DMS153 (cell line): ENCODE data around the gene ZDHHC11.
"Not testable (repeated sequence)": the region's sequence is repeated elsewhere in the genome, so short reads cannot be mapped to it uniquely, and the experiment has no call there.

Source experiments
- DNase-seq: peaks from one replicate; lab custom pipeline; 2025; lab: John Stamatoyannopoulos, UW

The ZDHHC11 gene

DNA sequence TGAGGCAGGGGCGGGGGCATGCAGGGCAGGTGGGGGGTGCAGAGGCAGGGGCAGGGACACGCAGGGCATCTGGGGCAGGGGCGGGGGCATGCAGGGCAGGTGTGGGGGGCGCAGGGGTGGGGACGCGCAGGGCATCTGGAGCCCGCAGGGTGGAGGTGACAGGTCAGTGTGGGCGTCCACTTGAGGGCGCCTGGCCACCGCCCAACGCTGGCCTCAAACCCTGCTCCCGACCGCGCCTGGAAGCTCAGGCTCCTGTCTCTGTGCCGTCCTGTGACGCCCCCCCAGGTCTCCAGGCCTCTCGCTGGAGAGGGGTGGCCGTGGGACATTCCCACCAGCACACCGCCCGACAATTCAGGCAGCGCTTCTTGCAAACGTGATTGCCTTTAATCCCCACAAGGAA is 6.9 kb downstream of the ZDHHC11 start:
- DNase-seq = not testable (repeated sequence)

GRCh38 chr5:843371-843770 is 7.4 kb downstream of the ZDHHC11 start:
- DNase-seq = not testable (repeated sequence)

DNA sequence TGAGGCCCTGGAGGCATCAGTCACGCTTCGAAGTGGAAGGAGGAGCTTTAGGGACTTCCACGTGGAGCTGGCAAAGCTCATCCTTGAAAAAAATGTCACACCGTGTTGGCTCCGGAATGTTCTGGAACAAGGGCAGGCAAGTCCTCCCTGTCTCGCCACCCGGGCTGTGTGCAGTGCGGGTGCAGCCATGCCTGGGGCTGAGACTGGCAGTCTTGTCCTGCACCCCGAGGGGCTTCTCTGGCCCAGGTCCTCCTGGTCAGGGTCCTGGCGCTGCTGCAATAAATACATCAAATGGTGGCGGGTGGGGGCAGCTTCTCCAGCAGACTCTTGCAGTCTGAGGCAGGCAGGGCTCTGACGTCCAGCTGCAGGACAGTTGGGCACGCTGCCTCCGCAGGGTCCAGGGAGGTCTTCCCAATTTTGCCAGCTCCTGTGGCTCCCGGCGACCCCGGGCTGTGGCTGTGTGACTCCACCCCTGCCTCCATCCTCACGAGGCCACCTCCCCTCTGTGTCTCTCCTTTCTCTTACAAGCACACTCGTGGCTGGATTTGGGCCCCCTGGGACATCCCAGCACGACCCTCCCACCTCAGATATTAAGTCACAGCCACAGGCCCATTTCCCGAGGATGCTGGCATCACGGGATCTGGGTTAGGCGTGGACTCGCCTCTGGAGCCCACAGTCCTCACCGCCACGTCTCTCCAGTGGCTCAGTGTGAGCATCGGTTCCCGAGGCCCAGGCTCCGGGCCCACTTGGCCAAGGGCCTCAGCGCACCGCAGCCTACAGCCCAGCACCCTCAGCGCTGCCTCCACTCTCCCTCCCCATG is 8.2 kb downstream of the ZDHHC11 start:
- DNase-seq = not testable (repeated sequence)

DNA sequence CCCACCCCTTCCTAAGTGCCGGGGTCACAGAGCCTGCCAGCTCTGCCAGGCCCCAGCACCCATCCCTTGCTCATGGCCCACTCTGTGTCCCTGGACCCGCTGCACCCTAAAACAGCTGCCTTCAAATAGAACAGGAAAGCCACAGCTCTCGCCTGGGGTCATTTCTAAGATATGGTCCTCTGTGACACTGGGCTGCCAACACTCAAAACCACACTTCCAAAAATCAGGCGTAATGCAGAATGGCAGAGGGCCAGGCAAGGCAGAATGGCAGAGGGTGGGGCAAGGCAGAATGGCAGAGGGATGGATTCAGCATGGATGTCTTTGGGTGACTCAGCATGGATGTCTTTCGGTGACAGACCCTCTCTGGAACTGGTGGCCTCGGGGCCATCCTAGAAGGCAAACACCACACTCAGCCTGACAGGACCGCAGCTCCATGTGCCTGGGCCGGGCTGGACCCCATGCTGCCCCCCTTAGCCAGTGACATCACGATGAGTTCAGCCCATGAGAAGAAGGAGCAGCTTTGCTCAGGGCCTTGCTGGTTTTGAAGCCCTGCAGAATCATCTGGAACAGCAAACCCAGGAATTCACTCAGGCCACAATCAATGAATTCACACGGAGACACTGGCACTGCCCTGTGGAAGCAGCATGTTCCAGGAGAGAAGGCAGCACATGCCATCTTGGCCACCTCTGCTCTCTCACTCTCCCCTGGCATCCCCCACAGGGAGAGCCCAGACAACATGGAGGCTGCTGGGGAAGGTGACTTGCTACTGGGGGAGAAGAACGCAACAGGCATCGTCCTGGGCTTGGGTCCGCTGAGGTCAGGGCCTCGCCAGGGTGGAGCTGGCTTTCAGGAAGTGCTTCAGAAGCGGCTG is 9.0 kb downstream of the ZDHHC11 start:
- not testable (repeated sequence) for DNase-seq

DNA sequence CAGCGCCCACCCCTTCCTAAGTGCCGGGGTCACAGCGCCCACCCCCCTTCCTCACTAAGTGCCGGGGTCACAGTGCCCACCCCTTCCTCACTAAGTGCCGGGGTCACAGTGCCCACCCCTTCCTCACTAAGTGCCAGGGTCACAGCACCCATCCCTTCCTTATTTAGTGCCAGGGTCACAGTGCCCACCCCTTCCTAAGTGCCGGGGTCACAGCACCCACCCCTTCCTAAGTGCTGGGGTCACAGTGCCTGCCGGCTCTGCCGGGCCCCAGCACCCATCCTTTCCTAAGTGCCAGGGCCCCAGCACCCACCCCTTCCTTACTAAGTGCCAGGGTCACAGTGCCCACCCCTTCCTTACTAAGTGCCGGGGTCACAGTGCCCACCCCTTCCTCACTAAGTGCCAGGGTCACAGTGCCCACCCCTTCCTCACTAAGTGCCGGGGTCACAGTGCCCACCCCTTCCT is 9.8 kb downstream of the ZDHHC11 start:
- DNase-seq = not testable (repeated sequence)

DNA sequence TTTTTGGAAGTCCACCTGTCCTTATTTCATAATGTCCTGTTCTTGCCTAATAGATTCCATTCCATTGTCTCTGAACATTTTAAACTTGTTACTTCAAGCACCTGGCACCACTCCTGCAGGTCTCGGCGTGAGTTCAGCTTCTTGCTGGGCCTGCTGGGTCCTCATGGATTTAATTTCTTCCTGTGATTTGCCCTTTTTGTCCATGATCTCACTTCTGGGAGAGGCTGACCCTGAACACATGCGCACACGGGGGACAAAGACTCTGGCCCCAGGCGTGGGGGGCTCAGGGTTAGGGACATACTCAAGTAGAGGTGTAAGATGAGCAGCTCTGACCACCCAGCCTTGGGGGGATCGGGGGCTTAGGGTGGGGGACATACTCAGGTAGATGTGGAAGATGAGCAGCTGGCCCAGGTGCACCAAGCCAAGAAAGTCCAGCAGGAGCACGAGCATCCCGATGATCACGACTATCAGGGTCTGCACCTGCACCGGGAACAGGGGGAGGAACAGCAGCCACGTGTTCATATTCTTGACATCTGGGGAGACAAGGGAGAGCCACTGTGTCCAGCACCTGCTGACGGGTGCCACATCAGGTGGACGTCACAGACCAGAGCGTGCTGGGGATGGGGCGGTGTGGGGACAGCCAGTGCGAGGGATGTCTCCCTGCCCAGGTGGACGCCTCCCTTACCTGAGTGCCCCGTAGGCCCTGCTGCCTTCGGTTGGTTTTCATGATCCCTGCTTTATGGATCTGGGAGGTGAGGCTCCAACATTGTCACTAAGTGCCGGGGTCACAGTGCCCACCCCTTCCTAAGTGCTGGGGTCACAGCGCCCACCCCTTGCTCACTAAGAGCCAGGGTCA is 10.4 kb downstream of the ZDHHC11 start:
- DNase-seq = not testable (repeated sequence)

DNA sequence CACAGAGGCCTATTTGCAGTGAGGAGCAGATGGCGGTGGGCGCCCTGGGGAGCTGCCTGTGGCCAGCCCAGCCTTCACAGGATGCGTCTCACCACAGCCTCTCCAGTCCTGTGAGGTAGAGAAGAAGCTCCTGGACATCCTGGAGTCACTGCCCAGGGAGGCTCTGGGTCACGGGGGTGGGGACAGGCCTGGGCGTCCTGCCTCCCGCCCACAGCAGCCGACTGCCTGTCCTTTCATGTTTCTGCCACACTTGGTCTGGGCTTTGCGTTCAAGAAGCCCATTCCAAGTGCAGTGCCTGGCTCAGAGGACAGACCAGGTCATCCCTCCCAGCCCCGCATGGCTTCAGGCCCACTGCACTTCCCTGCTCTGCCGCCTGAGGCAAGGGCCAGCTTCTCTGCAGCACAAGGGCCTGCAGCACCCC is 12.3 kb downstream of the ZDHHC11 start:
- DNase-seq = not testable (repeated sequence)

DNA sequence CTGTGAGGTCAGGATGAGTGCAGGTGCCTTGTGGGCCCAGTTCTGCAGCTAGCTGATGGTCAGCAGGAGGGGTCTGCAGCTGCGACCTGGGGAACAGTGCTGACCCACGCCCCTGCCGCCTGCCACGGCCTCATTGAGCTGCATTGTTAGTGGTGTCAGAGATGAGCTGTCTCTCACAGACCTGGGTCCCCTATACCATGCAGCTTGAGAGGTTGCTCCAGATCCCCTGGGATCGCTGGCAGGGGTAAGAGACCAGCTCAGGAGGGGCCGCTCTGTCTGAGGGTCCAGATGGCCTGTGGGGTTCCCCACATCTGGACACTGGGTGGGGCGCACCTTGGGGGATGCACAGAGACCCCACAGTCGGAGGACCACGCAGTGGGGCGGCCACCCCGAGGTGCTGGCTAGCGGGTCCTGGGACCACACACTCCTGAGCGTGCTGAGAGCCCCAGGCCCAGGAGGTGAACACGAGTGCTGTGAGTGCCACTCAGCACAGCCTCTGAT is 13.1 kb downstream of the ZDHHC11 start:
- DNase-seq = not testable (repeated sequence)

GRCh38 chr5:835933-836612 is 14.7 kb downstream of the ZDHHC11 start:
- DNase-seq = not testable (repeated sequence)

- DNase-seq = not testable (repeated sequence)
These were observed 16.8 kb downstream of the ZDHHC11 start for GRCh38 chr5:834013-834412.

DNA sequence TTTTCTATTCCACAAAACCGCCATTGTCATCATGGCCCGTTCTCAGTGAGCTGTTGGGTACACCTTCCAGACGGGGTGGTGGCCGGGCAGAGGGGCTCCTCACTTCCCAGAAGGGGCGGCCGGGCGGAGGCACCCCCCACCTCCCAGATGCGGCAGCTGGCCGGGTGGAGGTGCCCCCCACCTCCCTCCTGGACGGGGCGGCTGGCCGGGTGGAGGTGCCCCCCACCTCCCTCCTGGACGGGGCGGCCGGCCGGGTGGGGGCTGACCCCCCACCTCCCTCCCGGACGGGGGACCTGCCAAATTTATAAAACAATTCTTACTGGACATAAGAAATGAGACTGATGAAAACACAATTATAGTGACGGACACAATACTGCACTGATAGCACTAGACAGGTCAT is 22.6 kb downstream of the ZDHHC11 start:
- not testable (repeated sequence) for DNase-seq

- DNase-seq = not testable (repeated sequence)
These were observed 25.2 kb downstream of the ZDHHC11 start for GRCh38 chr5:825544-825943.

- DNase-seq = no peak
These were observed 29.3 kb downstream of the ZDHHC11 start for GRCh38 chr5:821504-821903.

DNA sequence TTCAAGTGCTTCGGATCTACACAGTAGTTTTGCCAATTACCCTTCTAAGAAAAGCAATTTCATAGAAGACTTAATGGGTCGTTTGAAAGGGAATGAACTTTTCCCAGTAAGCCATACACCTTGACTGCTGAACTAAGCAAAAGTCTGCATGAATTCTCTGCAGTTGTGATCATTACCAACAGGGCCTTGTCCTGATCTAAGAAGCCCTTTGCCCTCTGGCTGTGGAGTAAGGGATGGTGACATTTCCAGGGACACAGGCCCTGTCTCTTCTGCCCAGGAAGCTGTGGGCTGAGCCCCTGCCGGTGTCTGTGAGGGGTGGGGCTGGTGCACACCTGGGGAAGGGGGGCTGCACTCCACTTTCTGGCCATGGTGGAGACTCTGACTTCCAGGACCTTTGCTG is 30.5 kb downstream of the ZDHHC11 start:
- no peak for DNase-seq

DNA sequence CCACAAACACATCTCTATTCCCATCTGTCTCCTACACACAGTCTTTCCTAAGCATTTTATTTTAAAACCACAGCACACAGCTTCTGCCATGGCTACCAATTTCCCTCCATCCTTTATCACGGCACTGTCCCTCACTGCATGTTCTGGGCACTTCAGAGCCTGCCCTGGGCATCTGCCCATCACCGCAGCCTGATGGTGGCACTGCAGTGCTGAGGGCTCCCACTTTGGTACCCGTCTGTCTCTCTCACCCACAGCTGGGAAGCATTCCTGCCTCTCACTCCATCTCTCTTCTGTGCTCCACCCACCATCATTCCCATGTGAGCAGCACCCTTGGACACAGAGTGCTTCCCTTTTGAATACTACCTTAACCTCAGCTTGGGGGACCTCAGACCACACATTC is 31.7 kb downstream of the ZDHHC11 start:
- no peak for DNase-seq

DNA sequence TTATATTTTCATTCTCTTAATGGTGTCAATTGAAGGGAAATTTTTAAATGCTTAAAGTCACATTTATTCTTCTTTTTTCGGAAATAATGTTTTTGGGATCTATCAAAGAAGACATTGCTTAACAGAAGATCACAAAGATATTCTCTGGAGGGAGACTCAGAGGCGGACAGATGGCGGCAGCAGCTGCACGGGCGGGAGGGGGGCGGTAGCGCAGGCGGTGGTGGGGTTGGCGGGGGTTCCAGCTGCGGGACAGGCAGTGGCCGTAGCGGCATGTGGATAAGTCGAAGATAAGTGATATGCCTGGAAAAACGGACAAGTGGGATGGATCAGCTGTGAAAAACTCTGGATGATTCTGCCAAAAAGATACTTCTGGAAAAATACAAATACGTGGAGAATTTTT is 34.6 kb downstream of the ZDHHC11 start:
- DNase-seq = no peak

DNA sequence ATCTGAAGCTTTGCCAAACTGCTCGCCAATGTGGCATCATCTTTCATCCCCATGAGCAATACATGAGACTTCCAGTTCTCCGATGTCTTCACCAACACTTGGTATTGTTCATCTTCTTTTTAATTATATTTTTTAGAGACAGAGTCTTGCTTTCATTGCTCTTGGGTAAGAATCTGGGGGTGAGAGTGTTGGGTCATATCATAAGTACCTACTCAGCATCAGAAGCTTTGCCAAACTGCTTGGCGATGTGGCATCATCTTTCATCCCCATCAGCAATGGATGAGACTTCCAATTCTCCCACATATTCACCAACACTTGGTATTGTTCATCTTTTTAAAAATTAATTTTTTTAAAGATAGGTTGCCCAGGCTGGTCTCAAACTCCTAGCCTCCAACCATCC is 35.3 kb downstream of the ZDHHC11 start:
- no peak for DNase-seq

- DNase-seq = not testable (repeated sequence)
These were observed 37.2 kb downstream of the ZDHHC11 start for GRCh38 chr5:813575-813974.

- not testable (repeated sequence) for DNase-seq
These were observed 39.4 kb downstream of the ZDHHC11 start for GRCh38 chr5:811384-811783.

DNA sequence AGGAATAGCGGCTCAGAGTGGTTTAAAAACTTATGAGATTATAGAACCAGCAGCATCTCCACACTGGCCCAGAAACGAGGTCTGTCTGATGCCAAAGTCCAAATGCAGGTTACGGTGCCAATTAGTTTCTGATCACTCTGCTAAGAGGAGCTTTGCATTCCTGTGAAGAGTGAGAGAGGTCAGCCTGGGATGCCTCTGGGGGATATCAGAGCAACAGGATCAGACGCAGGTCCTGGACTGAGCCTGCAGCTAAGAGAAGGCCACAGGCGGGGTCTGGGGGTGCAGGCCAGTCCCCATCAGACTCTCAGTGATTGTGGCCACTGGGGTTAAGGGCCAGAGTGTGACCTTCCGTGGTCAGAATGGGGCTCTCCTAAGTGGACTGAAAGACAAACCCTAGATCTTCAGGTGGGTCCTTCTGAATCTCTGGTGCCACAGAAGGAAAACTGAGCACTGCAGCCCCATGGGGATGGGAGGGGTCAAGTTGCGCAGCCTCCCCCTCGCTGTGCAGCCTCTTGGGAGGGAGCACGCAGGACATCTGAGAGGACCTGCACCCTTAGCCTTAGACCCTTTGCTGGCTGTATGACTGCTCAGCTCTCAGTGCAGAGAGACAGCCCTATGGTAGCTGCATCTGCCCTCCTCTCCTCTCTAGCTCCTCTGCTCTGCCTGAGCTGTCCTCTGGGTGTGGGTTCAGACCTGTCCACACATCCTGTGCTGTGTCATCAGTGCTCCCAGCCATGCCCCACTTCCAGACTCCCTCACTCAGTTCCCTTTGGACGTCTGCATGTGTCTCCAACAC is 42.9 kb downstream of the ZDHHC11 start:
- not testable (repeated sequence) for DNase-seq
